GM18517 (cell line): ENCODE measurements around the gene MAP3K19.

Experiments used
- ATAC-seq: cut with Tn5 transposase; IDR thresholded peaks from one replicate; pipeline ENCODE4 v1.9.1; 2021; ENCODE audit warnings: mild to moderate bottlenecking, moderate library complexity; ENCODE audit not compliant: unreplicated experiment

The MAP3K19 gene

DNA sequence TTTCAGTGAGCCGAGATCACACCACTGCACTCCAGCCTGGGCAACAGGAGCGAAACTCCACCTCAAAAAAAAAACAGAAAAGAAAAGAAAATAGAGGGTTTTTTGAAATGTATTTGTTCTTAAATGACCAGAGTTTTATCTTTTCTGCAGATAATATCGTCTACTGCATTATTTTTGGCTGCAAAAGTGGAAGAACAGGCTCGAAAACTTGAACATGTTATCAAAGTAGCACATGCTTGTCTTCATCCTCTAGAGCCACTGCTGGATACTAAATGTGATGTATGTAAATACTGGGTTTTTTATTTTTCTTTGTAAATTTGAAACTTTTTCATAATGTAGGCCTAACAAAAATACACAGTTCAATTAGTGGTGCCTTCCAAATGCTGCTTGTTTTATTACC lies 110.6 kb downstream of the MAP3K19 start:
- ATAC-seq = no peak

DNA sequence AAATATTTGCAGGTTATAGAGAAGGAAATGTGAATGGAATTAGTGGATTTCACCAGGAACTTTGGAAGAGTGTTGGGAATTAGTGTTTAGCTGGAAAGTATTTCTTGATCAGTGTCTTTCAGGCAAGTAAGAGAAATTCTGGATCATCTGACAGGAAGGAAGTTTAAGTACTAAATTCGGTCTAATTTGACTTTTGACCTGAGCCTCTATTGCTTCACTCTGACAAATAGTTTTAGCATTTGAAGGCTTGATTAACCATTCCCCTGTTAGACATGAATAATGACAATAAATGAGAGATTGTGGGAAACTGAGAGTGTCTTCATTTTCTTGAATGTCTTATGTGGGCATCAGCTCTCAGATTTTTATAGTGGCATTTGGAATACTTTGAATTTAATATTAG lies 112.6 kb downstream of the MAP3K19 start:
- no peak for ATAC-seq

DNA sequence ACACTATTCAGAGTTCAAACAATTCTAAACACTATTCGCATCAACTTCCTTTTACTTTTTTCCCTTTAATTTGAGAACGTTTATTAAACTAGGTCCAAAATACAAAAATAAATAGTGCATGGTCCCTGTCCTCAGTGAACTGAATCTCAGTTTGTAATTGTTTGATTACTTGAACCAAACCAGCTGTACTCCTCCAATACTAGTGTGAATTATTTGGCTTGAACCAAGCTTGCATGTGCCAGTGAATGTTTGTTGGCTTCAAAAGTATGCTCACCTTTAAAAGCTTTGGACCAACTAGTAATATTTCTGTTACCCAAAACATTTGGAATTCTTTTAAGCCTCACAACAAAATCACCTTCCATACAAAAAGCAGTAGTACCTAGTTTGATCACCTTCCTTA lies 113.1 kb downstream of the MAP3K19 start:
- ATAC-seq = no peak

DNA sequence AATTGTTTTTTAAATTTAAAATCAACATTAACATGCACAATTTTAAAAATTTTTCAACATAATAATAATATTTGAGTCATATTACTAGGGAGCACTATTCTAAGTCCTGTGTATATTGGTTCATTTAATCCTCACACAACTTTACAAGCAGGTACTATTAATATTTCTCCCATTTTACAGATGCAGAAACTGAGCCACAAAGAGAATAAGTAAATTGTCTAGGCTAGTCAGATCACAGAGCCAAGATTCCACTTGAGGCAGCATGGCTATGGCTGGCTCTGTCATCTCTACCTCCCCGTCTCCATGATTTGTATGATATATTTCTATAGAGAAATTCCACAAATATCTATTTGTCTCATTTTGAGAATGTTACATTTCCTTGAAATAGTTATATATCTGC lies 113.5 kb downstream of the MAP3K19 start:
- no peak for ATAC-seq

DNA sequence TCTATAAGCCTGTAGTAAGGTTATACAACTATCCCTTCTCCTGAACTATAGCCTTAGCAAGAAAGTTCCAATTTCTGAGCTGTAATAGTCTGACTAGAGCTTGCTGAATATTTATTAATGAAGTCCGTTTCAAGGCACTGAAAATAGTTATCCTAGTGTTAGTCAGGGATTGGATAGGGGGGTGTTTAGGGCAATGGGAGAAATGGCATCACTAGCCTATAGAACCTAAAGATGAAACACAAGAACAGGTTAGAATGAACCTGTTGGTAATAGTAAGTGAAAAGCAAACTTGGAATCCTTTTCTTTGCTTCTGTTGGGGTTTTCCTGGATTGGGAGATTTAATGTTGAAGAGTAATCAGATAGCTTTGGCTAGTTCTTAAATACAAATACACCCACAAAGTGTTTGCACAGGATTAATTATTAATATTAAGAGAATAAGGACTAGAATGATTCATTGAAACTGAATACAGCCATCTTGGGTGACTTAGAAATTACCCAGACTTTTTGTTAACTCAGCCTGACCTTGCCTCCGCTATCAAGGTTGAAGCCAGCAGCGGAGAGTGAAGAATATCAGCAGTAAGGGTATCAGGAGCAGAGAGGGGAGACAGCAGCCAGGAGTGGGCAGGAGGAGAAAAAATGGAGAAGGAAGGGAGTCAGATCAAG lies 114.3 kb downstream of the MAP3K19 start:
- no peak for ATAC-seq

DNA sequence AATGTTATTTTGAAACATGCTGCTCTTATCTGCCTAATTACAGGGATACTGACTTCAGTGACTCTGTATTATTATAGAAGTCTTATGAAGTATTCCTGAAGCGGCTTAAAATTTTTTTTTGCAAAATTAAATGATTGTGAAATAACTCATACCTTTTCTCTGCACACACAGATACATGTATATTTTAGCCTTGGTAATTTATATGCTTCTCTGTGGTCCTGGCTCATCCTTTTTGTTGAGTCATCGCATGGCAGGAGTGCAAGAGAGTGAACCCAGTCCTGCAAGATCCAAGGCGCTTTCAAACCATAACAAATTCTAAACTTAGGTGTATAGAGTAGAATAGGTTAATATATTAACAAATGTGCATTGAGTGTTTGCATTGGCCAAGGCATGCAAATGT lies 120.1 kb downstream of the MAP3K19 start:
- ATAC-seq = no peak

DNA sequence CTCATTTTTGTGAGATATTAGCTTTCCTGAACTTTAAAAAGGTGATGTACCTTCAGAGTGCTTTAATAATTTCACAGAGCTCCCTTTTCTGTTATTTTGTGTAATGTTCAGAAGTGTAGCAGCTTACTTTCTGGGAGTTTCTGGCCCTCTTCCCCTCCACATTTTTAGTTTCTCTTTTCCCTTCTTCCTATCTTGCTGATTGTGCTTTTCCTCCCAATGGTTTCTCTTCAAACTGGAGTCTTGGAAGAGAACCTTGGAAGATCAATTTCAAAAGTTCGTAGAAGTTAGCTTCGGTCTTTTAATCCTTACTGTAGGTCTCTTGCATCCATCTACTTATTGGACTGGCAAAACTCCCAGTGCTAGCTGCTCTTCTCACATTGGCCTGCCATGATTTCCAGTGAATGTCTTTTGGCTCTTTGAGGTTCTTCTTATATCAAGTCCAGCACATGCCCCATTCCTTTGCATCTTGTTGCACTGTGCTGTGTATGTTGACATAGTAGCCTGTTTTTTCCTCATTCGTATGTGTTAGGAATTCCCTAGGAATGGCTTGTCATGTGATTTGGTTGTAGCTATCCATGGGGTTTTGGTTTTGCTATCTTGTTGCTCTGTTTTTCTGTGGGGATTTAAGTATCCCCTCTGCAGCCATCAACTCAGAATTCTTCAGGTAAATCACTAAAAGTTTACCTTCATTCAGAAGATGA lies 120.9 kb downstream of the MAP3K19 start:
- ATAC-seq = no peak

DNA sequence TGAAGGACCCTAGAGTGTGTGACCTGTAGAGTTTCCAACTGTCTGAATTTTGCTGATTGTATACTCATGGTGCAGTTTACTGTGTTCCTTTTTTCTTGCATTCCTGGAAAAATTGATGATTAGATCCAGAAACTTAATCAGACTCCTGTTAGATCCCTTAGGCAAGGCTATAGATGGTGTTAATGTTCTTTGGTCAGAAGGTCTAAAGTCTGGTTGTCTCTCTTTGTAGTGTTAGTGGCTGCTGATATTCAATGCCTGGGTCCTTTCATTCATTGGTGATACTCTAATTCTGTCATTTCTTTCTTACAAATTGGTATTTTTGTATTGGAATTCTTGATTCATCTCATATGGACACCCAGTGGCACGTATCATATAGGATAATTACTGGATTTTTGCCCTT lies 122.3 kb downstream of the MAP3K19 start:
- no peak for ATAC-seq

DNA sequence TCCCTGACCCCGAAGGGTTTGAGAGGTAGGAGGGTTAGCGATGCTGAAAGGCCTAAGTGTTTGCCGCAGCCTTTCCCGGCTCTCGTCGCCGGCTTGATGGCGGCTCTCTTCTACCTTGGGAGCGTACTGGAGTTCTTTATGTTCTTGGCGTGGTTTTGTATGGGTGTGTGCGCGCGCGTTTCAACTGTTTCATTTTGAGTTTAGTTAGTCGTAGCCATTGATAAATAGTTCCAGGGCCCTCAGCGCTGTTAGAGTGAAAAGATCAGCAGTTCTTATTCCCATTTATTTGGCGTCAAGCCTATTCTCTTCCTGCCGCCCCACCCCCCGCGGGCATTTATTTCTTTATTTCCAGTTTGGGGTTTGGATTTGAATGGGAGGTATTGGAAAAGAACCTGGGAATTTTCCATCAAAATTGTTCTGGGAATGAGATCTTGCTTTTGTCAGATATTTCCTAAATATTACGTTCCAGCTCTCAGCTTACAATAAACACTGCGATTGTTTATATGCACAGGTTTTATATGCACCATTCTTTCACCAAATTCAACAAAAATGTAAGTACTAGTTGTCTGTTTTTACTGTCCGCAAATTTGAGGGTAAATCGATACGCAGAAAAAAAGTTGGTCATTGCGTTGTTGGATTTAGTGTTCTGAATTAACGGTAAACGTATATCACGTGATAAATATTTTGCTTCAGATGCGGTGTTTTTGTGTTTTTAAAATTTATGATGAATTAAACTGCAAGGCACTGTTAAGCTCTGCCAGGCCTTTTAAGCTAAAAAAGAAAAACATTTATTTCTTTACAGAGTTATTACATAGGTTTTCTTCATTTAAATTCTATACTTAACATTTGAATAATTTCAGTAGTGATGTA lies 127.7 kb downstream of the MAP3K19 start:
- no peak for ATAC-seq

DNA sequence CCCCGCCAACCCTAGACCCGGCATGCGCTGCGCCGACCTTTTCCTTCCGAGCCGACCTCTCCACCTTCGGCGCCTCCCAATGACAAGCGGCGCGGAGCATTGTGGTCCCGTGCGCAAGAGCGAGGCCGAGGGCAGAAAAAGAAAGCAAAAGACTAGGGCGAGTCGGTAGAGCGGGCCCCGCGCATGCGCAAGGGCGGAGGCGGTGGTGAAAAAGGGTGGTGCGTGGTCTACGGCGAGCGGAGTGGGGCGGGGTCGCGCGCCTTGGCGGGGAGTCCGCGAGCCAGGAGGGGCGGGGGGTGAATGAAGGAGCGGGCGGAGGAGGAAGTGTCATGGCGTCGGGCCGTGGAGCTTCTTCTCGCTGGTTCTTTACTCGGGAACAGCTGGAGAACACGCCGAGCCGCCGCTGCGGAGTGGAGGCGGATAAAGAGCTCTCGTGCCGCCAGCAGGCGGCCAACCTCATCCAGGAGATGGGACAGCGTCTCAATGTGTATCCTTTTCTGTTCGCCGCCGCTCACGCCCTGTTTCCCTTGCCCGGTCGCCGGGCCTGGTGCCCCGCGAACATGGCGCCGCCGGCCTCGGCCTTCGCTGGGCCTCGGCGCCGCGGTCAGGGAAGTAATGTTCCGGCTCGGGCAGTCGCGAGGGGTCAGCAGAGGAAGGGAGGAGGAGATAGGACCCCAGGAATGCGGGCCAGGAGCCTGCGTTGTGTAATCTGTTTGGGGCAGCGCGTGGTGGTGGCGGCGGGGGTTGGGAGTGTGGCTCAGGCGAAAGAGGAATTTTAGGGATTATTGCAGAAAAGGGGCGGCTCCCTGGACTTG lies 128.5 kb downstream of the MAP3K19 start, which contains the start of gene CCNT2:
Gene CCNT2 (plus strand): TSS at position 297 of the 815 bp plus-strand sequence. CDS start 33 bp downstream, at position 330.
- peak; percentile 81 for ATAC-seq

DNA sequence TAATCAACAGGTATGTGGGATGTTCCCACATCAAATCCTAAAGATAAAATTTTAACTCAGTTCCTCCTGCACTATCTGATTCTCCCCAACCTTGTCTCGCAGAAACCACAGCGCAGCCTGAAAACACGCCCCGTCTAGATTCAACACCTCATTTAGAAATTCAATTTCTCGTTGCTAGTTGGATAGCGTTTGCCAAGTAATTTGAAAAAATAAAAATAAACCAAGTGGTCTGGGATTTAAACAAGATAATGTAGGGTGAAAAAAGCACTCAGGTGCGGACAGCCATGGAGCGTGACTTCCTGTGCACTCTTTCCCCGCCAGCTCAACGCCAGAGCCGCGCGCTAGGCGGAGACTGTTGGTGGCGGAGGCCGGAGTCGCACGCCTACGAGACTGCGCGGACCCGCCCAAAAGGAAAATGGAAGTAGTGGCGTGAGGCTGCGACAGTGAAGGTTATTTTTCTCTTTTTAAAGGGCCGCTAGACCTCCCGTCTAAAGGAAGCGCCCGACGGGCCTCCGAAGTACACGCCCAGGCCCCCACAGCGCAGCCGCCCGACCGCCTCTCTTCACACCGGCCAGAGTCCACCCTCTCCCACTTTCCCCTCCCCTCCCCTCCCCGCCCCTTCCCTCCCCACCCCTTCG lies 129.2 kb downstream of the MAP3K19 start:
- ATAC-seq = peak; percentile 79

DNA sequence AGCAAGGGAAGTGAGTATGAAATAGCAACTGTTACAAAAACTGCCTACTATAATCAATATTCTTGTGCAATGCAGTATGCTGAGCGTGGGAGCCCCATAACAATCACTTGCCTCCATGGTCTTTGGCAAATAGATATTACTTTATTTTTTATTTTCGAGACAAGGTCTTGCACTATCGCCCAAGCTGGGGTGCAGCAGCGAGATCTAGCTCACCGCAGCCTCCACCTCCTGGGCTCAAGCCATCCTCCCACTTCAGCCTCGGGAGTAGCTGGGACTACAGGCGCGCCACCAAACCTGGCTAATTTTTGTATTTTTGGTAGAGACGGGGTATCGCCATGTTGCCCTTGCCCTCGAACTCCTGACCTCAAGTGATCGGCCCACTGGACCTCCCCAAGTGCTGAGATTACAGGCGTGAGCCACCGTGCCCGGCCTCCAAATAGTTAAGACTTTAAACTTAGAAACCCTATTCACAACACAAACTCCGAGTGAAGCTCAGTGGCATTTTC lies 129.8 kb downstream of the MAP3K19 start:
- ATAC-seq = peak; percentile 2
